ENCODE results near the gene NIN. TPM values are rescaled to one million over a fixed set of nuclear protein-coding genes. Genes with fewer than 3 reads are reported as not detected.

Gene NIN
- total RNA-seq, 1 experiment from 2014 or later: 34.7 TPM

DNA sequence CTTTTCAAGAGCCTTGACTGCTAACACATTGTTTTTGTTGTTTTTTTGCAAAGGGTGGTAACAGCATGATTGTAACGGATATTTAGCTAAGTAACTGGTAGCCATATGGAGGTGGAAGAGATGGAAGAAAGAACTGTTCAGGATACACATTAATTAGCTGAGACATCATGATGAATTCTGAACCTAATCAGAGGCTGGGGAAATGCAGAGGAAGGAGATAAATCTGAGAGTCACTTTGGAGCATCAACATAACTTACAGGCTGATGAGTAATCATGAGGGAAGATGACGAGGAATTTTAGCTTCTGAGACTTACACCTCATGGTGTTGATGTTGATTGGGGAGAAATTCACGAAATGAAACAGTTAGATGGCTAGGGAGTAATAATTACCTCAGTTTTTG, 62.3 kb downstream of the NIN start:
- H3K36me3 ChIP-seq: peaks cover 37% of the 10 kb centered on the region
- H3K27me3 ChIP-seq (replicated peaks): no peaks in the 10 kb centered on the region
- H3K4me1 ChIP-seq (replicated peaks): peaks cover 38% of the 10 kb centered on the region
- H3K27ac ChIP-seq: peak overlapping the region; percentile 32
- H3K9me3 ChIP-seq (replicated peaks): no peaks in the 10 kb centered on the region
- peak in 1 of 2 experiments; percentile 15 for DNase-seq (ENCODE audit: low read depth in 1 of 2, low spot score in 2 of 2)
- no peak overlapping the region for H3K4me3 ChIP-seq

DNA sequence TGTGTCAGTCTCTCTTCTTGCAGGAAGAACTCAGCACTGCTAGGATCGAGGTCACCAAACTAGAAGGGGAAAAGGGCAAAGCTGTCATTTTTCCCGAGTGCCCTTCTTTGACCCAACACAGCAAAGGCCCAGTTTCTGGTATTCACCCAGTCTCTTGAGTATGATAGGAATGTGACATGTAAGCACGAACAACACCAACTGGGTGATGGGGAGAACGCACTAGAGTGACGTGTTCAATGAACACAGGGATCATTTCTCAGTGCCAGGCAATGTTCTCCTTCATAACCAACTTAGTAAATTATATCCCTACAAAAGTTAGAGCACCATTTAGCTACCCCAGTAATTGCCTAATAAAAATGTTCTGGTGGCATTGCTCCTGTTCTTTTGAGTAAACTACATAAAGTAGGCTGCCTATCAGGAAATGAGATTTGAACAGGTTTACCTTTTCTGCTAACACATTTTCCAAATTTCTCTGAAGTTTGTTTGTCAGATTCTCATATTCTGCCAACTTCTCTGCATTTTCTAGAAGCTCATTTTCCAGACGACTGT, 64.5 kb downstream of the NIN start:
- no peaks in the 10 kb centered on the region; the same call in 1 of the 2 replicates for H3K9me3 ChIP-seq (replicated peaks)
- peaks cover 43% of the 10 kb centered on the region for H3K36me3 ChIP-seq
- H3K27ac ChIP-seq: peak overlapping the region; percentile 90
- H3K4me1 ChIP-seq (replicated peaks): peaks cover 52% of the 10 kb centered on the region
- H3K27me3 ChIP-seq (replicated peaks): no peaks in the 10 kb centered on the region
- DNase-seq (ENCODE audit: low read depth in 1 of 2, low spot score in 2 of 2): peak; percentile 76
- no peak overlapping the region for H3K4me3 ChIP-seq

DNA sequence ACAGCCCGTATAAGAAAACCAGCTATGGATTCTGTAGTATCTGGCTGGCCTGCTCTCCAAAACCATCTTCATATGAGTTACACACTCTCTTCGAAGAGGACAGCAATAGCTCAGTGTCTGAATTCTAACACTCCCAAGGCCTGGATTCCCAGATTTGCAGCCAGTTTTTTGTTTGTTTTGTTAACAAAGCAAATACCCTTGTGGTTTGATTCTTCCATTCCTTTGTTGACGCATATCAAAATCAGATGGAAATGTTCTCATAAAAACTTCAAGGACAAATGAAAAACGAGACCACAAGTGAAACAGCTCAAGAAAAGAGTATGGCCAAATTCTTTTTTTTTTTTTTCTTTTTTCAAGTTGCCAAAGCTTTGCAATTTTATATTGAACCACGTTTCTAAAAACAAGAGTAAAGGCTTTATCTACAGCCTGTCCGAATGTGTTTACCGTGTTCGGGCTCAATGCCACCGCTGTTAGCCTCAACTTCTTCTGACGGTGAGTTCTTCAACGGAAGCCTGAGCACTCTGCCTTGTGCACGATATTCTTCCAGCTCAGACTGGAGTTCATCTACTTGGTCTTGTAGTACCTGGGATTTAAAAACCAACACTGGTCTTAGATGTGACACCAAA, 67.5 kb downstream of the NIN start:
- DNase-seq (ENCODE audit: low read depth in 1 of 2, low spot score in 2 of 2): peak; percentile 66 to 90
- Histone ChIP-seq H3K36me3 (peaks cover 57% of the 10 kb centered on the region), H3K27me3 (replicated peaks) (no peaks in the 10 kb centered on the region), H3K4me1 (replicated peaks) (peaks cover 47% of the 10 kb centered on the region), H3K4me3 (no peak overlapping the region), H3K27ac (peak overlapping the region; percentile 87), H3K9me3 (replicated peaks) (no peaks in the 10 kb centered on the region; the same call in 1 of the 2 replicates)

DNA sequence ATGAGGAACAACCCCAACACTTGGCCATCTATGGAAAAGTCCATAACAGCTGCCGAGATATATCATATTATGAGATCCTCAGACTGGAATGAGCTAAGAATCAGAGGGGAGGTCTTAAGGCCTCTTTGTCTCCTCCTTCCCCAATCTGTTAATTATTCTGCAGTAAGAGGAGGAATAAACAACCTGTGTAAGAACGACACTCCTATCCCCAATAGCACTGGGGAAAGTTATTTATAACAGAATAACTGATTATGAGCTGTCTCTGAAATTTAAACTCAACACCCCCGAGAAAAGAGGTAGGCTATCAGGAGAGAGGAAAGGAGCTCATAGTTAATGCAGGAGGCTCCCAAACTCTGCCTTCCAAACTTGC, 68.0 kb downstream of the NIN start:
- no peaks in the 10 kb centered on the region for H3K27me3 ChIP-seq (replicated peaks)

DNA sequence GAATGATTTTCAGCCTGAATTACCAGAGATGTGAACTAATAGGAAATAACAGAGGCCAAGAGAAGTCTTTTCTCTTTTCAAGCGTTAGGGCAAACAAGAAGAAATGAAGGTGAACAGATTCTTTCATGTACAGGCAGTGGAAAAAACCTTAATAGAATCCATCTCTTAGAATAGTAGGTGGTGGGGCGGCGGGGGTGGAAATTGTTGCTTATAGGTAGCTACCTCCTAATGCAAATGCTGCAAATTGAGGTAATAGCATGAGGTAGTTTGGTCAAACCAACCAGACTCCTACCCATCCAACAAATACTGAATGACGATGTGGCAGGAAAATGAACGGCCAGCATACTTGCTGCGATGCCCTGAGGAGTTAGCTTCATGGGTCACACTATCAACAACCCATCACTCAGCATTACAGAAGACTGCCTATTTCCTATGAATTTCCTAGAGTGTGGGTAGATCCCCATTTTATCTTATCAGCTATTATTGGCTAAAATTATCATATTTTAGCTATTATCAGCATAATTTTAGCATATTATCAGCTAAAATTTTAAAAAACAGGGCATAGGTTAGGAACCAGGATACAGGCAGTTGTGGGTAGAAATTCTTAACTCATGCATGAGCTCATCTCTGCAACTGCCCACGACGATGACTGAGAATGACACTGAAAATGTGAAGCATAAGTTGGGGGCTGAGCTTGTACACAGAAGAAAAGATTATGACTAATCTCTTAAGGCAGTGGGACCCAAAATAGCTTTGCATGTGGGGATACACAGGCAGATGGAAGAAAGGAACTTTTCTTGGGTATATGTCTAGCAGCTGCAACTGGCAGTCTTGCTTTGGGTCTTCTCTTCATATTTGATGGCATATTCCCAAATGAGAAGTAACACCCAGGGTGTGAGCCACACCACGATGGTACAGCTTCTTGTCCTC, 68.7 kb downstream of the NIN start:
- peaks cover 42% of the 10 kb centered on the region for H3K4me1 ChIP-seq (replicated peaks)
- peaks cover 55% of the 10 kb centered on the region for H3K36me3 ChIP-seq
- no peak overlapping the region for H3K4me3 ChIP-seq
- H3K27me3 ChIP-seq (replicated peaks): no peaks in the 10 kb centered on the region
- peak; percentile 72 to 75 for DNase-seq (ENCODE audit: low read depth in 1 of 2, low spot score in 2 of 2)
- no peaks in the 10 kb centered on the region; the same call in 1 of the 2 replicates for H3K9me3 ChIP-seq (replicated peaks)
- H3K27ac ChIP-seq: peak overlapping the region; percentile 87

More for the DNA sequence above, 68.0 kb downstream of the NIN start:
- Histone ChIP-seq H3K4me1 (replicated peaks) (peaks cover 42% of the 10 kb centered on the region), H3K9me3 (replicated peaks) (no peaks in the 10 kb centered on the region; the same call in 1 of the 2 replicates), H3K36me3 (peaks cover 52% of the 10 kb centered on the region), H3K27ac (peak overlapping the region; percentile 87), H3K4me3 (no peak overlapping the region)
- DNase-seq (ENCODE audit: low read depth in 1 of 2, low spot score in 2 of 2): no peak

DNA sequence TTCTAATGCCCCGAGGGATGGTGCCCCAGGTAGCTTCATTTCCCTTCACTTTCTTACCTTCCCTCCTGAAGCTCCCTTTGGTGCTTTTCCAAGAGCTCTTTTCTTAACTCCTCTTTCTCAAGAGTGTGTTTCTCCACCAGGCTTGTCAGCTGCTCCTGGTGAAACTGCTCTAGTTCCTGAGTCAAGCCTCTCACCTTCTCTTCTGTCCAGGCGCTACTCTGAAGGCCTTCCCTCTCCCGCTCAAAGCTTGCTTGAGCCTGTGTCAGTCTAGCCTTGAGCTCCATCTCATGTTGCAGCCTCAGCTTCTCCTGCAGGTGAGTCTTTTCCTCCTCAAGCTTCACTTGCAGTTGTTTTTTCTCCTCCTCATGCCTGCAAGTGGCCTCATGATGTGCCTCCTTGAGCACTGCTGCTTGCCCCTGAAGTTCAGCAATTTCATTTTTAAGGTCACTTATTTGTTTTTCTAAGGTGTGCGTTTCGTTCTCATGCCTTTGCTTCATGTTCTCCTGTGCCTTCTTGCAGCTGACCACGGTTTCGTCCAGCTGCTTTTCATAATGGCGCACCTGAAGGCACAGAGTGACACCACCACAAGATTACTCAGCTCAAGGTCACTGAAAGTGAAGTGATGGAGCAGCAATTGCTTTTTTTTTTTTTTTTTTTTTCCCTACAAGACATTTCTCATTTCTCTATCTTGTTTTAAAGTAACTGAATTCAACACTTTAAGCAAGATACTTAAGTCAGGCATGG, 71.0 kb downstream of the NIN start:
- Histone ChIP-seq H3K4me3 (no peak overlapping the region), H3K9me3 (replicated peaks) (no peaks in the 10 kb centered on the region; the same call in 1 of the 2 replicates), H3K36me3 (peaks cover 46% of the 10 kb centered on the region), H3K27ac (no peak overlapping the region), H3K4me1 (replicated peaks) (peaks cover 28% of the 10 kb centered on the region), H3K27me3 (replicated peaks) (no peaks in the 10 kb centered on the region)
- no peak for DNase-seq (ENCODE audit: low read depth in 1 of 2, low spot score in 2 of 2)

DNA sequence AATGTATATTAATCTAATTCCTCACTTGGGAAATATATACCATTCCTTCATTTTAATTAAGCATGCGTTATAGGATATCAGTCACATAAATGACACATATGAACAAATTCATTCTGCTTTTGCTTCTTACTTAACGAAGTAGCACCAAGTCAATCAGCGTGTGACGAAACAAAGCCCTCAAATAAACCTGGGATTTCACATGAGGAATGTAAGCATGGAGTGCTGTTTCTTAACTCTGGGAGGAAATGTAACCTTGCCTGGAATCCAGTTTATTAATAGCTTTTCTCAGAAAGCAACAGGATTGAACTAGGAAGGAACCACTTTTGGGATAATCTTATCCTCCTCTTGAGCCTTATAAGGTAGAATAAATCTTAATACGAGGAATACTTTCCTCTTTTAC, 72.0 kb downstream of the NIN start:
- DNase-seq (ENCODE audit: low read depth in 1 of 2, low spot score in 2 of 2): no peak
- peaks cover 21% of the 10 kb centered on the region for H3K4me1 ChIP-seq (replicated peaks)
- H3K4me3 ChIP-seq: no peak overlapping the region
- peaks cover 45% of the 10 kb centered on the region for H3K36me3 ChIP-seq
- no peaks in the 10 kb centered on the region; the same call in 1 of the 2 replicates for H3K9me3 ChIP-seq (replicated peaks)
- no peak overlapping the region for H3K27ac ChIP-seq
- H3K27me3 ChIP-seq (replicated peaks): no peaks in the 10 kb centered on the region

DNA sequence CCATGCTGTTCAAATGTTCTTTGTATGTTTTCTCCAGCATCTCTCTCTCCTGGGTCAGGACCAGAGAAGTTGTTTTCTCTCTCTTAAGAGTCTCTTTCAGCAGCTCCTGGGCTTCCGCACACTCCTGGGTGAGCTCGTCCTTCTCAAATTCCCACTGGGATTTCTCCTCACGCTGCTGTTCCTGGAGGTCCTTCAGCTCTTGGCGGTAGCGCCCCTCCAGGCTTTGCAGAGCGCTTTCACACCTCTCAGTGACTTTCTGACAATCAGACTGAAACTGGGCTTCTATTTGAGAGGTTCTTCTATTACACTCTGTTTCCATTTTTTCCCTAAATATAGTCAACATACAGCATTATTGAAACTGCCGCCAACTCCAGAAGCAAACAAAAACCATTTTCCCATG, 72.7 kb downstream of the NIN start:
- Histone ChIP-seq H3K36me3 (peaks cover 49% of the 10 kb centered on the region), H3K9me3 (replicated peaks) (no peaks in the 10 kb centered on the region; the same call in 1 of the 2 replicates), H3K27me3 (replicated peaks) (no peaks in the 10 kb centered on the region), H3K4me1 (replicated peaks) (peaks cover 17% of the 10 kb centered on the region), H3K27ac (no peak overlapping the region), H3K4me3 (no peak overlapping the region)
- no peak for DNase-seq (ENCODE audit: low read depth in 1 of 2, low spot score in 2 of 2)

DNA sequence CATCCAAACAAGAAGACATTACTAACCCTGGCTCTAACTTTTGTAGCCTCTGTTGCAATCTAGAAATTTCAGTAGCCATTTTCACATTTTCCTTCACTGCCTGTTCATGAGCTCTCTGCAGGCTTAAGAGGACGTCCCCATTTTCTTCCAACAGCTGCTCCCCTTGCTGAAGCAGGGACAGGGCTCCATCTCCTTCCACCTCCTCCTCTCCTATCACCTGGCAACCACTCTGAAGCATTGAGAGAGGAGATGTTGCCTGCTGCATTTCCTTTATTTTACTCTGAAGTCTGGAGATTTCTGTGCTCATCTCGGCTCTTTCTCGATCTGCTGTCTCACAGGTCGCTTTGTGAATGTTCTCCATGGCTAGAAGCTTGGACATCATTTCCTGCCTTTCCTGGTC, 73.3 kb downstream of the NIN start:
- H3K9me3 ChIP-seq (replicated peaks): no peaks in the 10 kb centered on the region; the same call in 1 of the 2 replicates
- no peak for DNase-seq (ENCODE audit: low read depth in 1 of 2, low spot score in 2 of 2)

DNA sequence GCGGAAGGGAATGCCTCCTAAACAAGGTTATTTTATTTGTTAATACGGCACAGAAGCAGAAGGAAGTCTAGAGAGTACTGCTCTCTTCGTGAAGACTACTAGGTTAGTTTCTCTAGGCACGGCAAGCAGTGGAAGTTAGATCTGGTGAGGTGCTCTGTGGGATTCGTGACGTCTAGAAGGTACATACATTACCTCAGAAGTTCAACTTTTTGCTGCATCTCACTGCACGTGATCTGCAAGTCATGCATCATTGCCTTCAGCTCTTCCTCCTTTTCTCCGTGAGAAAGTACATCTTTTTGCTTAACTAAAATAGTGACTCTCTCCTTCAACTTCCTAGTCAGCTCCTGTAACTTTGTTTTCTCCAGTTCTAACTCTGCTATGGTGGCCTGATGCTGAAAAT, 74.7 kb downstream of the NIN start:
- H3K27me3 ChIP-seq (replicated peaks): no peaks in the 10 kb centered on the region
- no peaks in the 10 kb centered on the region for H3K4me1 ChIP-seq (replicated peaks)
- no peak overlapping the region for H3K27ac ChIP-seq
- no peak overlapping the region for H3K4me3 ChIP-seq
- H3K36me3 ChIP-seq: peaks cover 47% of the 10 kb centered on the region
- H3K9me3 ChIP-seq (replicated peaks): no peaks in the 10 kb centered on the region
- no peak for DNase-seq (ENCODE audit: low read depth in 1 of 2, low spot score in 2 of 2)

More for the DNA sequence above, 73.3 kb downstream of the NIN start:
- H3K27me3 ChIP-seq (replicated peaks): no peaks in the 10 kb centered on the region
- H3K4me3 ChIP-seq: no peak overlapping the region
- no peak overlapping the region for H3K27ac ChIP-seq
- peaks cover 51% of the 10 kb centered on the region for H3K36me3 ChIP-seq
- peaks cover 11% of the 10 kb centered on the region for H3K4me1 ChIP-seq (replicated peaks)

DNA sequence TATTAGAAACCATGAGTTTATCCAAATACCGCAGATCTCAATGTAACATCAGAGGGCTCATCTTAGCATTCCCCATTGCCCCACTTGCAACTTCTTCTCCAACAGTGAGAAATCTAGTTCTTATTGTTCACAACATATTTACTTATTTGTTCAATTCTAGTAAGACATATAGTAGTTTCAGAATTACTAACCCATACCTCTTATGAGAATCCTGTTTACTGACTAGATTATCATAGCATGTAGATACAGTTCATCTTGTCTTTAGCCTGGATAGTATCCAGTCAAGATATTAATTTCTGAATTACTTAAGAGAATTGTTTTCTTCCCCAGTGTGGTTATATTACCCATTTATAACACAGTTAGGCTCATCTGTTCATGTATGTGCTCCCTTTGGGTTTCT, 80.6 kb downstream of the NIN start:
- Histone ChIP-seq H3K36me3 (peaks cover 43% of the 10 kb centered on the region), H3K27ac (no peak overlapping the region), H3K4me1 (replicated peaks) (no peaks in the 10 kb centered on the region), H3K27me3 (replicated peaks) (no peaks in the 10 kb centered on the region), H3K4me3 (no peak overlapping the region), H3K9me3 (replicated peaks) (no peaks in the 10 kb centered on the region)
- DNase-seq (ENCODE audit: low read depth in 1 of 2, low spot score in 2 of 2): no peak

DNA sequence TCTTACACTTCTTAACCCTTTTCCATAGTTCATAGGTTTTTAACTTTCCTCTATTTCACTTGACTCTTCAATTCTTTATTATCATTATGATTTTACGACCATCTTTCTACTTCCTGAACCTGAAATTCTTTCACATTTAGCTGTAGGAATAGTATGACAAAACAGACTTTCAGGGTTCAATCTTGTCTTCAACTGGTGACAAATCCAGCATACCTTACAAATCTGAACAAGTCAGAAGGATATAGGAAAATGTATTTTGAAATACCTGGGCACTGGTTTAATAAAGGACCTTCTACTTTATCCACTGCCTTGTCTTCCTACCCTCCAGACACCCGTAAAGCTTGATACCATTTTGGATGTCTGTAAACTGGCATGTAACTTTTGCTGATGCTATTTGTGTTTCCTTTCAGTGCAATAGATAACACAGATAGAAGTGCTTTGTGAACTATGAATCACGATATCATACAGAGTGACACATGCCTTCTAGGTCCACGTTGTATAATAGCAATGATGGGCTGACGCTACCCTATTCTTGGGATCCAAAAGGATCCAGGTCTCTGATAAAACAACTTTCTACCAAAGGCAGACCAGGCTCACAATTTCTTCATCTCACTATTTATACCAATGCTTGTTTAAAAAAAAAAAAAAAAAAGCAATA, 85.4 kb downstream of the NIN start:
- no peaks in the 10 kb centered on the region for H3K9me3 ChIP-seq (replicated peaks)
- peaks cover 17% of the 10 kb centered on the region for H3K36me3 ChIP-seq
- H3K4me3 ChIP-seq: no peak overlapping the region
- H3K27ac ChIP-seq: no peak overlapping the region
- DNase-seq (ENCODE audit: low read depth in 1 of 2, low spot score in 2 of 2): no peak
- H3K4me1 ChIP-seq (replicated peaks): peaks cover 8% of the 10 kb centered on the region
- no peaks in the 10 kb centered on the region for H3K27me3 ChIP-seq (replicated peaks)

DNA sequence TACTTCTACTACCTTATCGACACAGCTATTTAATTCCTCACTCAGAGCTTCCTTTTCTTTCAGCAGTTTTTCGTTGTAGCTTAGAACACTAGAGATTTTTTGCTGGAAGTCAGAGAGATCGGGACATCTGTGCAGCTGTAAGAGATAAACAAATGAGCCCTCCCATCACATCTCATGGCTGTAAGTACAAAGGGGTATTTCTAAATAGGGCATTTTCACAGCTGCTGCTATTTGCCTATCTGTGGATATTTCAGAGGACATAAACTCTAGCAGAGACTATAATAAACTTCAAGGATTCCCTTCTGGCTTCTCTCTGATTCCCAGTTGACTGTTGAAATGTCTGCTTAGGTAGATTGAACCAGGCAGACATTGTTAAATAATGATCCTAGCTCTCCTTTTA, 86.7 kb downstream of the NIN start:
- no peak for DNase-seq (ENCODE audit: low read depth in 1 of 2, low spot score in 2 of 2)
- Histone ChIP-seq H3K36me3 (peaks cover 20% of the 10 kb centered on the region), H3K4me3 (no peak overlapping the region)

More for the DNA sequence above, 86.7 kb downstream of the NIN start:
- Histone ChIP-seq H3K4me1 (replicated peaks) (peaks cover 8% of the 10 kb centered on the region), H3K27ac (no peak overlapping the region), H3K27me3 (replicated peaks) (no peaks in the 10 kb centered on the region), H3K9me3 (replicated peaks) (no peaks in the 10 kb centered on the region)

Data from SJSA1 (cell line).